ENCODE data around the gene KCNIP2. TPM values are rescaled to one million over a fixed set of nuclear protein-coding genes. Genes with fewer than 3 reads are reported as not detected.
A peak's percentile ranks its signal among the peaks of the same experiment; 100 is the strongest.

The KCNIP2 gene
- total RNA-seq, 4 donors from 2014 or later = 1.3 to 20.3 (median 4.8) TPM

- DNase-seq (ENCODE audit: low spot score in 2 of 2) = no peak
- Histone ChIP-seq H3K36me3 (peaks cover 35% of the 10 kb centered on the region), H3K27ac (no peak overlapping the region), H3K27me3 (no peaks in the 10 kb centered on the region), H3K9me3 (no peaks in the 10 kb centered on the region), H3K4me1 (peaks cover 5% of the 10 kb centered on the region), H3K4me3 (no peak overlapping the region)
- TF ChIP-seq POLR2A (IDR thresholded peaks at IDR 0.05) (no peak), EP300 (IDR thresholded peaks at IDR 0.05) (no peak), POLR2AphosphoS5 (IDR thresholded peaks at IDR 0.05) (no peak), CTCF (IDR thresholded peaks at IDR 0.05) (no peak)
- 75% methylated on average over 3 of the region's 3 CpGs for WGBS
Observed at GRCh38 chr10:101848894-101849351, 5.3 kb upstream of the KCNIP2 start.

GRCh38 chr10:101848408-101848807 lies 4.8 kb upstream of the KCNIP2 start:
- WGBS = 87% methylated on average over 4 of the region's 4 CpGs
- H3K36me3 ChIP-seq = peaks cover 35% of the 10 kb centered on the region
- DNase-seq (ENCODE audit: low spot score in 2 of 2) = no peak
- no peaks in the 10 kb centered on the region for H3K27me3 ChIP-seq
- TF ChIP-seq POLR2AphosphoS5 (IDR thresholded peaks at IDR 0.05) (no peak), POLR2A (IDR thresholded peaks at IDR 0.05) (no peak), CTCF (IDR thresholded peaks at IDR 0.05) (no peak), EP300 (IDR thresholded peaks at IDR 0.05) (no peak)
- H3K27ac ChIP-seq = no peak overlapping the region
- no peaks in the 10 kb centered on the region for H3K9me3 ChIP-seq
- H3K4me1 ChIP-seq = peaks cover 10% of the 10 kb centered on the region
- no peak overlapping the region for H3K4me3 ChIP-seq

GRCh38 chr10:101845893-101846292 lies 2.3 kb upstream of the KCNIP2 start:
- peaks cover 35% of the 10 kb centered on the region for H3K36me3 ChIP-seq
- DNase-seq (ENCODE audit: low spot score in 2 of 2) = no peak
- H3K4me3 ChIP-seq = no peak overlapping the region
- no peak overlapping the region for H3K27ac ChIP-seq
- no peaks in the 10 kb centered on the region for H3K27me3 ChIP-seq
- H3K4me1 ChIP-seq = peaks cover 20% of the 10 kb centered on the region
- 95% methylated on average over 2 of the region's 3 CpGs for WGBS
- no peaks in the 10 kb centered on the region for H3K9me3 ChIP-seq
- TF ChIP-seq EP300 (IDR thresholded peaks at IDR 0.05) = no peak
- no peak for TF ChIP-seq POLR2AphosphoS5 (IDR thresholded peaks at IDR 0.05)
- TF ChIP-seq CTCF (IDR thresholded peaks at IDR 0.05) = no peak
- TF ChIP-seq POLR2A (IDR thresholded peaks at IDR 0.05) = no peak

- DNase-seq (ENCODE audit: low spot score in 2 of 2) = no peak
- no peak for TF ChIP-seq POLR2AphosphoS5 (IDR thresholded peaks at IDR 0.05)
- TF ChIP-seq CTCF (IDR thresholded peaks at IDR 0.05) = no peak
- no peak for TF ChIP-seq EP300 (IDR thresholded peaks at IDR 0.05)
- no peak for TF ChIP-seq POLR2A (IDR thresholded peaks at IDR 0.05)
- H3K9me3 ChIP-seq = no peaks in the 10 kb centered on the region
- peaks cover 33% of the 10 kb centered on the region for H3K4me1 ChIP-seq
- peaks cover 9% of the 10 kb centered on the region for H3K36me3 ChIP-seq
- H3K27ac ChIP-seq = no peak overlapping the region
- H3K4me3 ChIP-seq = no peak overlapping the region
- no peaks in the 10 kb centered on the region for H3K27me3 ChIP-seq
Observed at GRCh38 chr10:101841826-101842225, 1.8 kb downstream of the KCNIP2 start.

GRCh38 chr10:101840741-101841453 lies 2.7 kb downstream of the KCNIP2 start:
- peaks cover 33% of the 10 kb centered on the region for H3K4me1 ChIP-seq
- peak in 1 of 2 donors; percentile 78 for DNase-seq (ENCODE audit: low spot score in 2 of 2)
- no peak overlapping the region for H3K27ac ChIP-seq
- H3K27me3 ChIP-seq = no peaks in the 10 kb centered on the region
- TF ChIP-seq CTCF (IDR thresholded peaks at IDR 0.05) (peak; percentile 61 to 88), EP300 (IDR thresholded peaks at IDR 0.05) (no peak), POLR2A (IDR thresholded peaks at IDR 0.05) (no peak), POLR2AphosphoS5 (IDR thresholded peaks at IDR 0.05) (no peak)
- peaks cover 3% of the 10 kb centered on the region for H3K36me3 ChIP-seq
- WGBS = 5% methylated on average over 46 of the region's 46 CpGs
- no peaks in the 10 kb centered on the region for H3K9me3 ChIP-seq
- peak overlapping the region; percentile 41 for H3K4me3 ChIP-seq
